K562 (cell line): ENCODE results near the gene DLGAP1. TPM values are rescaled to one million over a fixed set of nuclear protein-coding genes. Genes with fewer than 3 reads are reported as not detected.

Experiments
- ARID2 ChIP-seq: fragments of 450-650 bp; IDR thresholded peaks from 2 replicates; pipeline ENCODE4 v1.6.1; 2017; ENCODE audit warnings: antibody characterized with exemption, mild to moderate bottlenecking
- CBFB ChIP-seq: sonication (generic); formaldehyde crosslinking; IDR thresholded peaks from 2 replicates; pipeline ENCODE4 v1.4.0; 2020; ENCODE audit warnings: mild to moderate bottlenecking, missing genetic modification reagents
- DPF2 ChIP-seq: fragments of 450-650 bp; IDR thresholded peaks from 2 replicates; pipeline ENCODE4 v1.6.1; 2016
- ESRRA ChIP-seq: fragments of 450-650 bp; IDR thresholded peaks from 2 replicates; pipeline ENCODE4 v1.6.1; 2014; ENCODE audit warnings: low read depth, mild to moderate bottlenecking, moderate library complexity, borderline replicate concordance
- ETS2 ChIP-seq: IDR thresholded peaks from 2 replicates; pipeline ENCODE4 v1.6.1; 2016; ENCODE audit warnings: borderline replicate concordance, missing genetic modification characterization, mild to moderate bottlenecking, moderate library complexity, missing compliant biosample characterization; ENCODE audit not compliant: poor library complexity, severe bottlenecking
- HNRNPLL ChIP-seq: fragments of 200-400 bp; formaldehyde crosslinking; IDR thresholded peaks from 2 replicates; pipeline ENCODE4 v1.6.1; 2017; ENCODE audit warnings: low read length, low read depth, mild to moderate bottlenecking; ENCODE audit not compliant: poor library complexity, severe bottlenecking
- NFE2L1 ChIP-seq: fragments of 450-650 bp; IDR thresholded peaks from 2 replicates; pipeline ENCODE4 v1.6.1; 2016; ENCODE audit warnings: missing genetic modification characterization, low read depth, mild to moderate bottlenecking, missing compliant biosample characterization, moderate library complexity, borderline replicate concordance
- NR3C1 ChIP-seq: sonication (generic); formaldehyde crosslinking; IDR thresholded peaks from 2 replicates; pipeline ENCODE4 v1.8.1; 2022; ENCODE audit warnings: missing genetic modification reagents
- RAD21 ChIP-seq, 2 experiments: fragments of 250-450 bp in 1 of 2; fragments of 450-650 bp in 1 of 2; sonication (Bioruptor Pico) in 1 of 2; formaldehyde crosslinking in 1 of 2; IDR thresholded peaks in 1 of 2; conservative IDR thresholded peaks in 1 of 2; 2 replicates each; pipeline versions ENCODE4 v1.4.0 to v1.8.0; 2020 to 2022; ENCODE audit warnings: mild to moderate bottlenecking in 2 of 2, moderate library complexity in 1 of 2
- RCOR1 ChIP-seq, 2 experiments: IDR thresholded peaks; 2 replicates each; pipeline ENCODE4 v1.6.1; 2012; ENCODE audit warnings: low read depth in 2 of 2, low read length in 2 of 2, borderline replicate concordance in 1 of 2, improper control_type of control experiment in 1 of 2
- ZNF717 ChIP-seq: fragments of 250-450 bp; sonication (Bioruptor Pico); IDR thresholded peaks from 2 replicates; pipeline ENCODE4 v1.5.0; 2021
- ZNF77 ChIP-seq: fragments of 250-450 bp; sonication (Bioruptor Pico); IDR thresholded peaks from 2 replicates; pipeline ENCODE4 v1.5.0; 2020
- polyA plus RNA-seq, 8 experiments: library from polyadenylated mRNA; depleted of rRNA in 4 of 8; stranded (reverse) in 5 of 8; unstranded in 3 of 8; fragments of >200 nt; fragmentation: Nextera tagmentation in 2 of 8; fragmentation: Illumina TruSeq in 1 of 8; extraction: Ambion mirVana in 2 of 8; extraction: Trizol in 1 of 8; gene quantifications; 2 replicates each; pipeline versions ENCODE4 v1.2.1 to v1.2.3, GENCODE V29; 2011 to 2014; ENCODE audit warnings: inconsistent platforms in 1 of 8, missing spikeins in 1 of 8
- total RNA-seq, 7 experiments: library from RNA; depleted of rRNA in 6 of 7; stranded (reverse); fragments of >200 nt in 6 of 7; fragmentation: Illumina TruSeq in 2 of 7; extraction: Trizol in 2 of 7; gene quantifications; 2 replicates each; pipeline versions ENCODE4 v1.2.1 to v1.2.3, GENCODE V29; 2011 to 2021; ENCODE audit warnings: low replicate concordance in 1 of 7
- TF ChIP-seq, protein P1 (sequence below): fragments of 250-450 bp; sonication (Bioruptor Pico); IDR thresholded peaks from 2 replicates; pipeline ENCODE4 v1.8.0; 2021; ENCODE audit warnings: borderline replicate concordance, mild to moderate bottlenecking, moderate library complexity; ENCODE audit not compliant: poor library complexity, severe bottlenecking

DLGAP1 gene
- total and polyA plus RNA-seq, 9 of the 15 experiments (the other 6 are each of a cell fraction or from before 2014, with no cell fraction given) = 0.04 to 0.22 (median 0.08) TPM

- TF ChIP-seq, protein P1, sequence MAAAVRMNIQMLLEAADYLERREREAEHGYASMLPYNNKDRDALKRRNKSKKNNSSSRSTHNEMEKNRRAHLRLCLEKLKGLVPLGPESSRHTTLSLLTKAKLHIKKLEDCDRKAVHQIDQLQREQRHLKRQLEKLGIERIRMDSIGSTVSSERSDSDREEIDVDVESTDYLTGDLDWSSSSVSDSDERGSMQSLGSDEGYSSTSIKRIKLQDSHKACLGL (CRISPR knock-in tag) = no peak
- no peak for TF ChIP-seq CBFB (CRISPR knock-in tag)
- no peak for TF ChIP-seq RCOR1 (IDR thresholded peaks at IDR 0.05; ENCODE audit: borderline replicate concordance in 1 of 2, low read depth in 2 of 2, low read length in 2 of 2)
- no peak for TF ChIP-seq DPF2
- TF ChIP-seq ESRRA = no peak
- no peak for TF ChIP-seq HNRNPLL
- no peak for TF ChIP-seq NR3C1 (CRISPR knock-in tag)
- no peak for TF ChIP-seq ARID2
- no peak for TF ChIP-seq RAD21 (CRISPR knock-in tag; conservative IDR thresholded peaks at IDR 0.05 in 1 of 2, IDR thresholded peaks at IDR 0.05 in 1 of 2)
- no peak for TF ChIP-seq ZNF77 (CRISPR knock-in tag)
- no peak for TF ChIP-seq ZNF717 (CRISPR knock-in tag)
- no peak for TF ChIP-seq ETS2 (tag)
- TF ChIP-seq NFE2L1 (tag) = no peak
Measured at GRCh38 chr18:4445902-4446301, 9.2 kb downstream of the DLGAP1 start (continued).
